Activated effector memory CD4-positive, alpha-beta T cell treated with anti-CD3 and anti-CD28 coated beads, Interleukin-2, amount 50 U/mL, for 16 hours (primary cell): Measurements from ENCODE around the gene ZNHIT3.

Source experiments
- DNase-seq: peaks from one replicate; pipeline ENCODE4 v3.0.0-alpha.2; 2020

The ZNHIT3 gene

GRCh38 chr17:36514856-36515255 lies 28.4 kb downstream of the ZNHIT3 start:
- DNase-seq: peak; percentile 27

DNA sequence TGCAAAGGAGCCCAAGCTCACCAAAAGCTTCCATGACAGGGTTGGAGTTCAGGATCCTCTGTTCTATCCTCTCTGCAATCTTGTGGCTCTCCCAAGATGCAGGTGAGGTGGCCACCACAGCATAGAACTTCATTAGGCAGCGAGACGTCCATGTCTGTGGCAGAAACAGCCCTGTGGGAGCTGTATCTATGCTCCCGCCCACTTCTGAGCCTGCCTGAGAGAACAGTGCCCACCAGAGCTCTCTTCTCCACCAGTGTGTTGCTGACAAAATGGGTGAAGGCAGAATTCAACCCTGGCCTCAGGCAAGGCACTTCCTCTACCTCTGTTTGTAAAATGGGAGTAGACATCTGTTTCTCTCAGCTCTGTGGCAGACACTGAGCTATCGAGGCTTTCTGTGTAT lies 29.4 kb downstream of the ZNHIT3 start:
- peak; percentile 44 for DNase-seq

DNA sequence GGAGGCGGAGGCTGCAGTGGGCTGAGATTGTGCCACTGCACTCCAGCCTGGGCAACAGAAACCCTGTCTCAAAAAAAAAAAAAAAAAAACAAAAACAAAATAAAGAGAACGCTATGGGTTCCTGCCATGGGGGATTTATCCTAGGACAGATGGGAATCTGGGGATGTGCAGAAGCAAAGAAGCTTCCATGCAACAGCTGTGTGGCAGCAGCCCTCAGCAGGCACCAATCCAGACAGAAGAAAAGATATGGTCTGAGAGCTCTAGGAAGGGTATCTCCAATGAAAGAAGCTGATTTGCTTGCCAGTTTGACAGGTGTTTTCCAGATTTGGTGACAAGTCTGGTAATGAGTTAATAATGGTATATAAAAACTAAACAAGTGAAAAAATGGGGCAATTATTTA lies 36.6 kb downstream of the ZNHIT3 start:
- DNase-seq: no peak

GRCh38 chr17:36524428-36524876 lies 38.0 kb downstream of the ZNHIT3 start:
- DNase-seq: peak; percentile 61

- peak; percentile 50 for DNase-seq
These were observed 38.6 kb downstream of the ZNHIT3 start for GRCh38 chr17:36525113-36525512.

DNA sequence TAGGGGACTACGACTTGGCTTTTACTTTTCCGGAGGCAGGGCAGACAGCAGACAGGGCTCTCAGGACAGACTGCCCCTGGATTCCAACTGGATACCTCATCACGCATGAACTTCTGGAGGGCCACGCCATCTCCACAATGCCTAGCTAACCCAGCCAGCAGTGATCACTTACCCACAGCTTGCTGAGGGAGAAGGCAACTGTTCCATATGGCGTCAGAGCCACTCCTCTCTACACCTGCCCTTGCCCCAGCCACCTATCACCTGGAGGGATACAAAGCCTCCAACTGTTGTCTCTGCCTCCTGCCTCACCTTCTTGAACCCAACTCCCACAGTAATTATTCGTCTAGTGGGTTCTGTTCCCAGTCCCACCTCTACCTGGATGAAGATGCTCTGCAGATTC lies 39.4 kb downstream of the ZNHIT3 start:
- DNase-seq: peak; percentile 27

DNA sequence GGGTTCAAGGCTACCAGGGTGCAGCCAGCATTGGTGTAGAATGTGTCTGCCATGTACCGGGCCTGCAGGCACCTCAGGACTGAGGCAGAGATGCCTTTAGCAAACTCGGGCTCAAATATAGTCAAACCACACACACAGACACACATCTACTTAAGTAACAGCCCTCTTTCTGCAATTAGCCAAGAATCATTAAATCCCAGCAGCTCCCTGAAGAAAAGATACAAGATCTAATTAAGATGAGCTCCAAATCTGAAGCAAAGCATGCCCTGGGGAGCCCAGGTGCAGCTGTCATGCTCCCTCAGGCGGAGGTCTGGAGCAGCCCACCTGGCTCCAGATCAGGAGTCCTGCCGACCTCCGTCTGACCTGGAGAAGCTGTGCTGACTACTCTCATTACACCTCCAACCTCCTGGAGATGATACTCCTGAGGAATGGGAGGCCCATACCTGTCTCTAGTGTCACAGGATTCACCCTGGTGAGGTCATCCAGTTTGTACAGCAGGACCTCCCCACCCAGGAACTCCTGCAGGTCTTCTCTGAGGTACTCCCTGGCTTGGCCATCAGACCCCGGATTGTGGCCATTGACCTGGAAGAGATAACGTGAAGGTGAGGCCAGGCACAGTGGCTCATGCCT lies 41.3 kb downstream of the ZNHIT3 start:
- peak; percentile 59 for DNase-seq

DNA sequence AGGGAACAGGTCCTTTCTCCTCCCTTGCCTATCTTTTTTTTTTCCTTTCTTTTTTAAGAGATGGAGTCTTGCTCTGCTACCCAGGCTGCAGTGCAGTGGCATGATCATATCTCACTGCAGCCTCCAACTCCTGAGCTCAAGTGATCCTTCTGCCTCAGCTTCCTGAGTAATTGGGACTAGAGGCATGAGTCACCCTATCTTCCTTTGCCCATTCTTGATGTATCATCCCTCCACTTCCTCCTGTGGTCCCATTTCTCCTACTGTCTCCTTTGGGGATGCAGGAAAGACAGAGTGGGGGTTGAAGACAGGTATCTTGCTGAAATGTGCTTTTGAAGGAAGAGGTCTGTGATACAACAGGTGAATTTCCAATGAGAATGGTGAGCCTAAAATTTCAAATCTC lies 42.6 kb downstream of the ZNHIT3 start:
- DNase-seq: no peak

- DNase-seq: peak; percentile 58
These were observed 46.0 kb downstream of the ZNHIT3 start for GRCh38 chr17:36532435-36532975.

GRCh38 chr17:36533935-36534839 lies 47.7 kb downstream of the ZNHIT3 start:
- DNase-seq: peak; percentile 84

- DNase-seq: peak; percentile 95
These were observed 48.6 kb downstream of the ZNHIT3 start, which contains the start of the genes MYO19 and PIGW for GRCh38 chr17:36534840-36535668. TSS of gene MYO19 (minus strand) at chr17:36534868. CDS start at chr17:36532538, 2,330 bp downstream. TSS of gene PIGW (plus strand) at chr17:36534987. CDS start at chr17:36537102, 2,115 bp downstream.

DNA sequence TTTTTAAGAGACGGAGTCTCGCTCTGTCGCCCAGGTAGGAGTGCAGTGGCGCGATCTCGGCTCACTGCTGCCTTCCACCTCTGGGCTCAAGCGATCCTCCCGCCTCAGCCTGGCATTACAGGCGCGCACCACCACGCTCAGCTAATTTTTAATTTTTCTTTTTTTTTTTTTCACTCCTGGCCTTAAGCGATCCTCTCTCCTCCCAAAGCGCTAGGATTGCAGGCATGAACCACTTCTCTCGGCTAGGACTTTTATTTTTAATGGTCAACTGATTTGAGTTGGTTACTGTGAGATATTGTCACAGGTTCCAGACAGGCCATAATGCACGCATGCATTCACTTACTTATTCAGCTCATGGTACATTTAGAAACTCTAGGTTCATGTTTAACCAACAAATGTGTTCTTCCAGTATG lies 49.2 kb downstream of the ZNHIT3 start:
- DNase-seq: no peak

DNA sequence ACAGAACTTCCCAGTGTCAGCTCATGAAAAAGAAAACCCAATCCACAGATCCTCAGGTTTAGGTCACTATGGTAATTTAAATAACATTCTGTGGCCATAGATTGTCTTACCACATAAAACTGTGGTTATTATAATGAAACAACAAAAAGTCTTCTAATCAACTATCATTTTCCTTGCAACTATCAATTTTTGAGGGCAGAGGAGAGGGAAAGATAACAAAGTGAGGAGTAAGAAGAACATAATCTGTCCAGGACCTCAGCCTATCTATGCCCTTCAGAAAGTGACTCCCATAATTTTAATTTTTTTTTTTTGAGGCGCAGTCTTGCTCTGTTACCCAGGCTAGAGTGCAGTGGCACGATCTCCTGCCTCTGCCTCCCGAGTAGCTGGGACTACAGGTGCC lies 54.2 kb downstream of the ZNHIT3 start:
- no peak for DNase-seq

DNA sequence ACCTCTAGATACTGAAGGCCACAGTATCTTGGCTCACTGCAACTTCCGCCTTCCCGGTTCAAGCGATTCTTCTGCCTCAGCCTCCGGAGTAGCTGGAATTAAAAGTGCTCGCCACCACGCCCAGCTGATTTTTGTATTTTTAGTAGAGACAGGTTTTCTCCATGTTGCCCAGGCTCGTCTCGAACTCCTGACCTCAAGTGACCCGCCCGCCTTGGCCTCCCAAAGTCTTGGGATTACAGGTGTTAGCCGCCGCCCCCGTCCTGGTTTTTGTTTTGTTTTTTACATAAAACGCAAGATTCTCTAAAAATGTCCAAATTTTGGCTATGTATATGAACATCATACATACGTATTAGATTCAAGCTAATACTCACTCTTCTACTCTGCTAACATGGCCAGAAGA lies 56.3 kb downstream of the ZNHIT3 start:
- peak; percentile 55 for DNase-seq

- no peak for DNase-seq
These were observed 57.5 kb downstream of the ZNHIT3 start for GRCh38 chr17:36544044-36544306.

GRCh38 chr17:36544307-36545076 lies 58.0 kb downstream of the ZNHIT3 start, which contains the start of gene GGNBP2:
TSS of gene GGNBP2 (plus strand) at chr17:36544919. CDS start at chr17:36545725, 806 bp downstream.
- peak; percentile 95 for DNase-seq

- DNase-seq: no peak
These were observed 58.6 kb downstream of the ZNHIT3 start for GRCh38 chr17:36545077-36545464.
